NCI-H1092 (cell line): ENCODE data around the gene GJD2.

ENCODE experiments used
- DNase-seq: peaks from one replicate; lab custom pipeline; 2025; lab: John Stamatoyannopoulos, UW

The GJD2 gene

DNA sequence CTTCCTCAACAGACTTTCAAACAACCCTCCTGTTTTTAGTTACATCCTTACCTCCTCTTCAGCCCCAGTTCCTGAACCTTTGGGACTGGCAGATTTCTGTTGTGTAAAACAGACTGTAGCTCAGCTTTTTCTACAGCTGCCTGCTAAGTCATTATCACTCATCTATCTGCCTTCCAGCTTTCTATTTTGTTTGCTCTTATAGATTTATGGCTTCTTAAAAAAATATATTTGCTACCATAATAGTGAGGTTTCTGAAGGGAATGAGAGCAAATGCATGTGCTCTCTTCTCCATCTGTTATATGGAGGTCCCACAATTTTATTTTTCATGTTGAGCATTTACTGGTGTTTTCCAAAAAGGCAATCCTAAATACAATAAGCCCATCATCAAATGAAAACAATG is 18.2 kb upstream of the GJD2 start:
- DNase-seq = no peak

DNA sequence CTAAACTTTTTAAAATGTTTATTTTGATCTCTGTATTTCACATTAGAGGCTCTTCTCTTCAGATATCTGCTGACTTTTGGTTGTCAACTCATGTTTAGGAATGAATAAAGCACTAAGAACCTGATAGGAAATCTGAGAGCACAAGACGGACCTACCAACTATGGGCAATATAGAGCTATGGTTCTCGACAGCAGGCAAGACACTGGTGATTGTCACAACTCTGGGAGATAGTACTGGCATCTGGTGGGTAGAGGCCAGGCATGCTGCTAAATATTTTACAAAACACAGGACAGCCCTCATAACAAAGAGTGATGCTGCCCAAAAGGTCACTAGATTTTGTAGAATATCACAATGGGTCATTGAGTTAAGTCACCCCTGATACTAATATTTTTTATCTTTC is 17.5 kb upstream of the GJD2 start:
- DNase-seq = no peak

DNA sequence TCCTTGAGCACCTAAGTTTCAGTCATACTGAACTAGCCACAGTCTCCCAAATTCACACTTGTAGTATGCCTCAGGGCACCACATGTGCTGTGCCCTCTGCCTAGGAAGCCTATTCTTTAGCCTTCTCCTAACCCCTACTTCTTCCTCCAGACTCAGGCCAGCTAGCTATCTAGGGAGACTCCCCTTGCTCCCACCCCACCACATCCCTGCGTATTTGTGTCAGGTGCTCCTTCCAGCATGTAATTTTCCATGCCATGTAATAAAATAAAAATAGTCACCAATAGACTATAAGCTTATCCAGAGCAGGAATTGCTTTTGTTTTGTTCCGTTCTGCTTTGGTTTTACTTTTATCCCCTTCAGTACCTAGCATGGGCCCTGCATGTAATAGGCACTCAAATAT is 14.9 kb upstream of the GJD2 start:
- no peak for DNase-seq

DNA sequence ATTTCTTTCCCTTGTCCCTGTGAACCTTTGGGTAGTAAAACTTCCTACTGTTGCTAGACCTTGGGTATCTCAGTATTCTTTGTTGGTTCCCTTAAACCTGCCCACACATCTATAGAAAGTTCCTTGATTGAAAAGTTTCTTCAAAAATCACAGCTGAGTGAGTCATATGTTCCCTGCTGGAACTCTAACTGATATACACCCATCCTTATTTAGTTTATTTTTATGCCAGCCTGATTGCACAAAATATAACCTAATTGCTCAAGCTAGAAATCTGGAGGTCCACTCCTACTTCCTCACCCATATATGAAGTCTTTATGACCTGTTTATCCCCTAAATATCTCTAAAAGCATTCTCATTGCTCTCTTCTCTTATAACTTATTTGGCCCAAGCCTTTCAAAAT is 13.7 kb upstream of the GJD2 start:
- DNase-seq = no peak

DNA sequence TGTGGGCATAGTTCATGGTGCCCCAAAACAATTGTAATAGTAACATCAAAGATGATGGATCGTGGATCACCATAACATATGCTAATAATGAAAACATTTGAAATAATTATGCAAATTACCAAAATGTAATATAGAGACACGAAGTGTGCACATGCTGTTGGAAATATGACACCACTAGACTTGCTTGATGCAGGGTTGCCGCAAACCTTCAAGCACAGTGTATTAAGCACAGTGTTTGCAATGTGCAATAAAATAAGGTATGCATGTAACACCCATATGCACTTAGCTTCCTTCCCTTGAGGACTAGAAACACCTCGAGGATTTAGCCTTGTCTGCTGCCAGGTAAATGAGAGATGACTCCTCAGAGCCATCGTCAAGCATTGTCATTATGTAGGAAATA is 10.9 kb upstream of the GJD2 start:
- DNase-seq = no peak

DNA sequence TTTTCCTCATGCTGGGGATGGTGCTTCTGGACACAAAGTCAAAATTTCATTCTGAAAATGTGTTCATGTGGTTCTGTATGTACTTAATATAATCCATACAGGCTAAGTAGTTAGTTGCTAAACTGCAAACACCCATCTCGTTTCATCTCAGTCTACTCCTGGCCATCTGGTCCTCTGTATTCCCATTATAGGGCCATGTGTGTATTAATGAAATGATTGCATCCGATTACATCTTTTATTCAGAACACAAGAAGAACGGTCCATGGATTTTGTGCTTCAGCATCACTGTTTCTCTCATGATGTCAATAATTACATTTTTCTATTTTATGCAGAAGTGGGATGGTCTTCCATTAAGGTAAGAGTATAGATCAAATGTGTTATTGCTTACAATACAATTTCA is 6.1 kb upstream of the GJD2 start:
- no peak for DNase-seq

DNA sequence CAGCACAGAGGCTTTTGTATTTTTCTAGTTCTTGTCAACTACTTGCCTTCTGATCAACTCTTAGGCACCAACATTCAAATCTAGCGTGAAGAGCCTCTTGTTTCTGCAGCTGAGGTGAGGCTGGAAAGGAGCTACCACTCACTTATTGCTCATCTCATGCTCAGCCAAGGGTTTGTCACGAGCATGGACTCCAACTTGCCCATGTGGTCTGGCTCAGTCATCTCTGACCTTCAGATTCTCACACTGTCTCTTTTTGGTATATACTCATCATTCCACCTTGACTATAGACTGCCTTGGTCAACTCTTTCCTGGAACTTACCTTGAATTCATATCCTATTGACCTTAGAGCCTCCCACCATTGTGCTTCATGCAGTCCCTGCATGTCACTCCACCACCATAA is 5.2 kb upstream of the GJD2 start:
- no peak for DNase-seq

DNA sequence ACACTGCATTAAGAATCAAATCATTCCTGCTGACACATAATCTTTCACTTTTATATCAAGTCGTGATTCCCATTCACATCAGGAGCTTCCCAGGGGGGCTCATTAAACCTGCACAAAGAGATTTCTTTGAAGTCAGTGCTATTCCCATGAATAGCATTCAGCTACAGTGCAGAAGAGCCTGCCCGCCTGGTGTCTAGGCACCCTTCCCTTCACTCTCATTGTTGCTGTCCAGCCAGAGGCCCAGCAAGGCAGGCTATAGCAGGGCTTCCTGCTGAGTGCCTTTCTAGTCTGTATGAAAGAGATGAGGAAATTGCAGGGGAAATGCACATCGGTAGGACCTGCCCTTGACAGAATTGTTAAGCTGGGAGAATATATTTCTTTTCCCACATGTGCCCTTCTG is 4.5 kb upstream of the GJD2 start:
- DNase-seq = no peak

DNA sequence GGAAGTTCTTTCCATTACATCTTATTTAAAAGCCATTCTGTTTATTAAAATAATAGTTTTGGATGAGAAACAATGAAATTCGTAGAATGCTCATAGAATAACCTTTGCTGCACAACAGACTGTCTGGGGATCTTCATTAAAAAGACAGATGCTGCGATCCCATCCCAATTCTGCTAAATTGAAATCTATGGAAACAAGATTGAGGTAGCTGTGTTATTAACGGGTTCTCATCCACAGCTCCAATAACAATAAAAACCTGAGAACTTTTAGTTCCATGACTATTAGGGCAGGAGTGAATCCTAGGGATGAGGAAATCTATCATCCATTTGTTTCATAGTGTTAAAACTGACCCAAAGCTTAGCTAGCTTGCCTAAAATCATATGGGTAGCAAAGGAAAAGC is 2.5 kb upstream of the GJD2 start:
- DNase-seq = no peak

DNA sequence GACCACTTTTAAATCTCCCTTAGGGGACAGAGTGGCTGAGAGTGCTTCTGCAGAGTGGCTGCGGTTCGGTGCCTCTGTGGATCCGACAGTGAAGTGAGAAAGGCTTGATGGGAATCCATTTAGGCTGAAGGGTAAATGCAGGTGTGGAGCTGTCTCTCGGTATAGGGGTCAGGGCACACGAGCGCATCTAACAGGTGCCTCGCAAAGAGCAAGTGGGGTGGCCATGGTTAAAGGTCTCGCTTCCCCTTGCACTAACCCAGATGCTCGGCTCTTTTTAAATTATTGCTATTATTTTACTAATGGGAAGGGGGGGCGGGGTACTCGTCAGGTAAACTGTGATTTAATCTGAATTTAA is 598 bp upstream of the GJD2 start:
- DNase-seq = no peak

DNA sequence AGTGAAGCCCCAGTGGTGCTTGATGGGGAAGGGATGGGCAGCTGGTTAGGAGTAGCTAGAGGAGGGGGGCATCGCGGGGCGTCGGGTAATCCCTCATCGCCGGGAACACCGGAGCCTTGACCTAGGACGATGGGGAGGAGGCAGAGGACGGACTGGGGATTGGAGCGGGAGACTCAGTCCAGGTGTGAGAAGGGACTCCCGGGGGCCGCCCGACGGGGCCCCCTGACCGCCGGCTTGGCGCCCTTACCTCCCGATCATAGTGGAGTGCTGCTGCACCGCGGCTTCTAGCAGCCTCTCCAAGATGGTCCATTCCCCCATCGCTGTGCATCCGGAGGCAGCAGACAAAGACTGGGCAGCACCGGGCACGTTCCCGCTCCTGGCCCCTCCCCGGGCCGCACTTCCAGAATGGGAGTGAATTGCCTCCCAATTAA is 612 bp downstream of the GJD2 start:
- no peak for DNase-seq

DNA sequence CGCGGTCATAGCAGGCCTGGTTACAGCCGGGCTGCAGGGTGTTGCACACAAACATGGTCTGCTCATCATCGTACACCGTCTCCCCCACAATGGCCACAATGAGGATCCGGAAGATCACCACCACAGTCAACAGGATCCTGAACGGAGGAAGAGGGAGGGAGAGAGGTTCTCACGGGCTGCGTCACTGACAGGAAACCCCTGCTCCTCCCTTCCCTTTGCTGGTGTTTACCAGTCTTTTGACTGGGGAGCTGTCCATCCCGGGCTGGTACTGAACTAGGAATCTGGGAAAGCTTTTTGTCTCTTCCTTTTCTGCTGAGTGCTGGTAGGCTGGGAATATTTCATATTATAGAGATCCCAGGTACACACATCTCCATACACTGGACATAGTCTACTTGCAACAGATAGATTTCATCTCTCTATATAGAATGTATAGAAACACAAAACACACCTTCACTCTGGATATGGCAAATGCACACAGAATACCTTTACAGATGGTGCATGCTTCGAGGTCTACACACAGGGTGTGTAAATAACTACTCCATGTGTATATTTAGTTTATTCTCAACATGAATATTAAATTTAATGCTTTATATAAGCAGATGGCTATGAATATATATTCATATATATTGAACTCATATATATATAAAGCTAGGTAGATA is 1.4 kb downstream of the GJD2 start:
- no peak for DNase-seq

DNA sequence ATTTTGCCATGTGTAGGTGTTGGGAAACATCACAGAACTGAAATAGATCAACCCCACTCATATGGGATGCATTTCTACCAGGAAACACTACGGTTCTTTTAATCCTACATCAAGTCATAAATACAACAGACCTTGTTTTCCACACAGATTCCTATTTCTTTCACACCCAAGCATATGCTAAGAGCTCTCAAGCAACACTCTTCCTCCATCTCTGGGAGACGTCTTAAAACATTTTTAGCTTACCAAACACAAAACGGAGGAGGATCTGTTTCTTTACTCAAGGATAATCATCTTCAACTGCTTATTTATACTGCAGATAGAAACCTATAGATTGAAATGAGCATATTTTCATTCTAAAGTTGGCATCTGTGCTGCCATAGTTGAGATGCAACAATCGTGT is 5.1 kb downstream of the GJD2 start:
- DNase-seq = no peak

DNA sequence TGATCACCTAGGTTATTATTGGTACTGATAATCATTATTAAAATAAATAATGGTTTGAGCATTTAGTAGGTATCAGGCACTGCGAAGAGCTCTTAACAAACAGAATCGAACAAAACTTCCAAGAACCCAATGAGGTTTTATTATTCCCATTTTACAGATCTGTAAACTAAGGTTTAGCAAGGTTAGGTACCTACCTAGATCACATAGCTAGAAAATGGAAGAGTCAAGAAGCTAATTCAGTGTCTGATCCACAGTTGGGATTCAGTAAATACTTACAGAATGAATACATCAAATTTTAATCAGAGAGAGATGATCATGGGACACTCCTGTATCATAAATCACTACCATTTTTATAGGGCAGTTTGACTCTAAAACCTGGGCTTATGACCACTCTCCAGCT is 15.5 kb downstream of the GJD2 start:
- no peak for DNase-seq

DNA sequence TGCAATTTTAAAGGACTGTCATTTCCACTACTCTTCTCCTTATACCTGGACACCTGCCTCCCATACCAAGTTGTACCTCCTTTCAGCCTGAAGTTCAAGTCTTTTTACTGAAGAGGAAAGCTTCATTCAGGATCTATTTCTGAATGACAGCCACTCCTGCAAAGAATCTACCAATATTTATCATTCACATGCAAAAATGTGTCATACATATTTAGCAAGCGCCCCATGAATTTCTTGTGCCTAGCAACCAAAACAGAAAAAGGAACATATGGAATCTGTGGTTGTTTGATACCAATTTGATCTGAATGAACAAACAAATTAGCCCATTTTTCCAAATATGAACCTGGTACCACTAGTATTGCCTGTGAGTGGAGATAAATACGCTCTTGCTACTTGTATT is 16.8 kb downstream of the GJD2 start:
- DNase-seq = no peak

DNA sequence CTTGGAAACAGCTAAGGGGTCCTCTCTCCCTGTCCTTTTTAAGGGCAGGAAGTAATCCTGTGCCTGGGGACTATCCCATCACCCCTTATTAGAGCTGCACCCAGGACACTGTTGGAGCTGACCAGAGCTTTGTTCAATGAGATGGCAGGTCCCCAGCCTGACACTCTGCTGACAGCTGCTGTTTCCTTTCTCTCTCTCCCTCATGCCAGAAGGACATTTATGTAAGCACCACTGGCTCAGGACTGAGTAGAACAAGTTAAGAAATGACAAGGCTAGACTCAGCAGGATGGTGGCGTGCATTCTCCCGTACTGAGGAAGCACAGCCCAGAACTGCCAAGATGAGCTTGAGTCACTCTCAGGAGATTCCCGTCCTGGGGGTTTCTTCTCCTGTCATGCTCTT is 17.3 kb downstream of the GJD2 start:
- no peak for DNase-seq

DNA sequence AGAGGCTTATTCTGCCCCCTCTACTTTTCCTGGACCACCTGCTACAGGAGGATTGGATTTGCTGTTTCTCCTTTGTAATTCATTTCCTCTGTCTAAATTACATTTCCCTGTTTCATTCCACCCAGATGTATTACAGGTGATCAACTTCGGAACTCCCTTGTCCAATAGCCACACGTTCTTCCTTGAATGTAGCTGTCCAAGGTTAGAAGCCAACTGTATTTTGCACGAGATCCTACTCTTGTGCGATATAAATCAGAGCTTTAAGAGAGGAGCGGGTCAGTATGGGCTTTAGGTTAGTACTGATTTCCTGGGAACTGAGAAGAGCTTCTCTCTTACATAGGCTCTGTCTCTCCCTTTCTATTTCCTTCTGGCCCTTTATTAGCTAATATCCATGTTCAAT is 20.5 kb downstream of the GJD2 start:
- no peak for DNase-seq

DNA sequence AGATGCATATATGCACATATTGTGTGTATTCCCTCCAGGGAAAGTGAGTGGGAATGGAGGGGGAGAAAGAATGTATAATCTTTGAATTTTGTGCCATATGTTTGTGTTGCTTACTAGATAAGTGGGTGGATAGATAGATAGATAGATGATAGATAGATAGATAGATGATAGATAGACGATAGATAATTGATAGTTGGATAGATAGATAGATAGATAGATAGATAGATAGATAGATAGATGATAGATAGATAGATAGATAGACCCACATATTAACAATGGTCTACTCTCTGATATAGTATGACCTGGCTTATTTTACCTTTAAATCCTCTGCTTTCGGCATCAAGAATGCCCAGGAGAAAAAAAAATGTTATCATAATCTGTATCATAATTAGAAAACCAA is 21.2 kb downstream of the GJD2 start:
- DNase-seq = no peak

DNA sequence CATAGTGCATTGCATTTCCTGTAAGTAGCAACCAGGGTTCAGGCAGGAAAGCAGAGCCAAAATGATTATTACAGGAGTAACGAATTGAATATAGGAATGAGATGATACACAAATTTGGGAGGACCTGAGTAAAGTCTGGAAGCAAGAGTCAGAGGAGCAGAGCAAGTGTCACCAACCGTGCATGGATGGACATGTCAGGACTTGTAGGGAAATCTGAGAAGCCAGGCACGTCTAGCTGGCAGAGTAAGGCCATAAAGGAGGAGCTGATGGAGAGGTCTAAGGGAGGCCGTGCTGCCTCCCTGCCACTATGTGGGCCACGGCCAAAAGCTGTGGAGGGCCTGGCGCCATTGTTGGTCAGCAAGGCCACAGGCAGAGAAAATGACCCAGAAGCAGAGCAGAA is 22.4 kb downstream of the GJD2 start:
- DNase-seq = no peak

DNA sequence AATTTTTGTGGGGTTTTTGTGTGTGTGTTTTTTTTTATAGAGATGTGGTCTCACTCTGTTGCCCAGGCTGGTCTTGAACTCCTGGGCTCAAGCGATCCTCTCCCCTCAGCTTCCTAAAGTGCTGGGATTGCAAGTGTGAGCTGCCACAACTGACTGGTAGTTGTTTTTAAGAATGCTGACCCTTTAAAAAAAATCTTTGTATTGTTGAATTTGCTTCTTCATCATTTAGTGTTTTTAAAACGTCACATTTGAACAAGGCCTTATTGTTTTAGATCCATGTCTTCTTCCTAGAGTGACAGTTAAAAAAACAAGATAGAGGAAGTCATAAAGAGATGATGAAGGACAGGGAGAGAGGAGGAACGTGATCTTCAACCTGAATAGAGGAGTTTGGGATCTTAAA is 24.1 kb downstream of the GJD2 start:
- no peak for DNase-seq

DNA sequence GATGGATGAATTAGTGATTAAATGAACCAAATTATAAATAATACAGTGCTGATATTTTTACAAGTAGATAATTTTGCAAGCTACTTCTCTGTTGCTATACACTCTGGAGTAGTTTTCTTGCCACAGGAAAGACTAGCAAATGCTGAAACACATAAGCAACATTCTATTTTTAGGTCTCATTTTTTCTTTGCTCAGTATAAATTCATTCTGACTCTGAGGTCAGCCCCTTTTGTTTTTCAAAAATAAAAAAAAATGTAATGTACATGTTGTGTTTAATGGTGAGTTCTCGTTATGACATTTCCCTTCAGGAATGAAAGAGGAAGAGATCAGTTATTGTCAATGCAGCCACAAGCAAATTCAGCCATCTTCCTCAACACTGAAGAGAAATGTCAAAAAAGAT is 24.9 kb downstream of the GJD2 start:
- no peak for DNase-seq

DNA sequence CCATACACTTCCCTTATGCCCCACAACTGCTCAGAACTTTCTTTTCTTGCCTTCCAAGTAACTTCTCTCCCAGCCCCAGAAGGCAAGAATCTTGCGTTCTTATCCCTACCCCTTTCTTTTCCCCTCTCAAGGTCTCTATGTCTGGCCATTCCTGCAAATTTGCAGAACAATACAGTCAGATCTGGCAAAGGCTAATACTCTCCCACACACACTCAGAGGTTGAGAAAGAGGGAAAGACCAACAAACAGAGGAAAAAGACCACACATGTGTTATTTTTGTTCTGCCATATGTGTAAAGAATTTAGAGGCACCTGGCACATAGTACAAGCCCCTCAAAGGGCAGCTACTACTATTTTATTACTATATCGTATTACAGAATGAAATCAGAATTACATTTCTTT is 25.7 kb downstream of the GJD2 start:
- DNase-seq = no peak

DNA sequence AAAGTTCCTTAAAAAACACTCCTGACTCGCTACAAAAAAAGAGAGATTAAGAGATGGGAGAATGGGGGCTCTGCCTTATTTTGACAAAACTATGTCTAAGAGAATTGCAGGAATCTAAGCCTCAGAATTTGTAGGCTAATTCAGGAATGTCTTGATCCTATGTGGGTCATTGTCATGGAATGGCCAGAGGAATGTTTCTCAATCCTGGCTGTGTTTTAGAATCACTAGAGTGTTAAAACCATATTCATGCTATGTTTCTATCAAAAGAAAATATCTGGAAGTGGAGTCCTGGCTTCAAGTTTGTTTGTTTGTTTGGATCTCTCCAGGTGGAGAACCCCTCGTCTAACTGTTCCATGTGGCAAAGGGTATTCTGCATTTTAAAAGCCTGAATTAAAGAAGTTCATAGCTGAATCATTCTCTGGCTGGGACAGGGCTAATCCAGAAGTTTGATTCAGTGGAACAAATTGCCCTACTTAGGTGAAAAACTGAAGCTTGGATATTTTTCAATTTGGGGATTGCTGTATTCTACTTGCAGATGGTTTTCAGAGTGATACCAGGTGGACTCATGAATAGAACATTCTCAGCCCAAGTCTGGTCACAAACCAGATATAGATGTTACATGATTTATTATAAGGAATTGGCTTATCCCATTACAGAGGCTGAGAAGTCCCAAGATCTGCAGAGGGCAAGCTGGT is 28.2 kb downstream of the GJD2 start:
- DNase-seq = no peak

DNA sequence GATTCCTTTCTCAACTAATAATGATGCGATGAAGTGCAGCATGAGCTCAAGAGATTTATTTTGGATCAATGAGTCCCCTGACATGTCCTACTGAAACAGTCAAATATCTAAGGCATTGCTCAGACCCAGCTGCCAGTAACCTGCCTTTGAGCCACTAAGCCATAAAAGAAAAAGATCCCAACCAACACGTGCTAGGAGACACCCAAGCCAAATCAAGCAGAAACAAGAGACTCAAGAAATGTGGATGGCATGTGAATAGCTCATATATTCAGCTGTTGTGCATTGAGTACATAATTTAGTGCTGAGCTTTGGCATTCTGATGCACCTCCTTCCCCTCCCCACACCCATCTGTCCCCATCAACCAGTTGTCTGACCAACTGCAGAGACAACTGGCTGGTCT is 29.2 kb downstream of the GJD2 start:
- DNase-seq = no peak
